ENCODE measurements around the gene FGA.
"Not testable (repeated sequence)": the region's sequence is repeated elsewhere in the genome, so short reads cannot be mapped to it uniquely, and the experiment has no call there.

The FGA gene

GRCh38 chr4:154597798-154598774 lies 7.5 kb upstream of the FGA start:
- Histone ChIP-seq H3K36me3 (ENCODE audit: insufficient read depth, insufficient read length, low read length) (no peaks in the 10 kb centered on the region), H3K4me1 (ENCODE audit: insufficient read depth, insufficient read length) (no peaks in the 10 kb centered on the region), H3K27me3 (ENCODE audit: insufficient read depth, insufficient read length) (no peaks in the 10 kb centered on the region), H3K9ac (ENCODE audit: insufficient read length, low read depth) (no peak overlapping the region), H3K9me3 (ENCODE audit: insufficient read depth, low read length) (no peaks in the 10 kb centered on the region), H3K4me3 (ENCODE audit: insufficient read length, low read depth) (no peak overlapping the region)
- DNase-seq (ENCODE audit: low read depth, low spot score): no peak
- TF ChIP-seq YY1 (IDR thresholded peaks at IDR 0.05; ENCODE audit: insufficient read depth, insufficient read length) (no peak), ZNF274 (IDR thresholded peaks at IDR 0.05; ENCODE audit: low read depth, low read length) (no peak), SUZ12 (IDR thresholded peaks at IDR 0.05; ENCODE audit: extremely low read depth, insufficient read depth, insufficient read length) (no peak)

GRCh38 chr4:154597281-154597680 lies 6.7 kb upstream of the FGA start:
- not testable (repeated sequence) for H3K4me3 ChIP-seq (ENCODE audit: insufficient read length, low read depth); H3K36me3 ChIP-seq (ENCODE audit: insufficient read depth, insufficient read length, low read length); H3K4me1 ChIP-seq (ENCODE audit: insufficient read depth, insufficient read length); H3K9ac ChIP-seq (ENCODE audit: insufficient read length, low read depth); H3K9me3 ChIP-seq (ENCODE audit: insufficient read depth, low read length); H3K27me3 ChIP-seq (ENCODE audit: insufficient read depth, insufficient read length); DNase-seq (ENCODE audit: low read depth, low spot score)

DNA sequence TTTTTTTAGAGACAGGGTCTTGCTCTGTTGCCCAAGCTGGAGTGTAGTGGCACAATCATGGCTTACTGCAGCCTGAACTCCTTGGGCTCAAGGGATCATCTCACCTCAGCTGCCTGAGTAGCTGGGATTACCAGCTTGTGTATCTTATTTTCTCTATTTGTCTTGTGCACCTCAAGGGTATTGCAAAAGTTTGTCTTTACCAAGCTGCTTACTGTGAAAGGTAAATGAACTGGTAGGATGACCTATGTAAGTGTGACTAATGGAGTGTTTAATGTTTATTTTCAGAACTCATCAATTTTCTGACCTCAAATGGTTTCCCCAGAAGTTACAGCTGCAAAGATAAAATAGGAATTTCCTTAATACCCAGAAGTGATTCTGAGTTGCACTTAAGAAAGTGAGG lies 5.3 kb upstream of the FGA start:
- Histone ChIP-seq H3K27me3 (ENCODE audit: insufficient read depth, insufficient read length) (no peaks in the 10 kb centered on the region), H3K36me3 (ENCODE audit: insufficient read depth, insufficient read length, low read length) (no peaks in the 10 kb centered on the region), H3K9me3 (ENCODE audit: insufficient read depth, low read length) (no peaks in the 10 kb centered on the region), H3K4me3 (ENCODE audit: insufficient read length, low read depth) (no peak overlapping the region), H3K4me1 (ENCODE audit: insufficient read depth, insufficient read length) (no peaks in the 10 kb centered on the region), H3K9ac (ENCODE audit: insufficient read length, low read depth) (no peak overlapping the region)
- no peak for TF ChIP-seq SUZ12 (IDR thresholded peaks at IDR 0.05; ENCODE audit: extremely low read depth, insufficient read depth, insufficient read length)
- TF ChIP-seq YY1 (IDR thresholded peaks at IDR 0.05; ENCODE audit: insufficient read depth, insufficient read length): no peak
- TF ChIP-seq ZNF274 (IDR thresholded peaks at IDR 0.05; ENCODE audit: low read depth, low read length): no peak
- no peak for DNase-seq (ENCODE audit: low read depth, low spot score)

- H3K27me3 ChIP-seq (ENCODE audit: insufficient read depth, insufficient read length); H3K9me3 ChIP-seq (ENCODE audit: insufficient read depth, low read length); H3K9ac ChIP-seq (ENCODE audit: insufficient read length, low read depth); H3K36me3 ChIP-seq (ENCODE audit: insufficient read depth, insufficient read length, low read length); DNase-seq (ENCODE audit: low read depth, low spot score); H3K4me1 ChIP-seq (ENCODE audit: insufficient read depth, insufficient read length); H3K4me3 ChIP-seq (ENCODE audit: insufficient read length, low read depth): not testable (repeated sequence)
Measured at GRCh38 chr4:154594343-154594742, 3.8 kb upstream of the FGA start.

DNA sequence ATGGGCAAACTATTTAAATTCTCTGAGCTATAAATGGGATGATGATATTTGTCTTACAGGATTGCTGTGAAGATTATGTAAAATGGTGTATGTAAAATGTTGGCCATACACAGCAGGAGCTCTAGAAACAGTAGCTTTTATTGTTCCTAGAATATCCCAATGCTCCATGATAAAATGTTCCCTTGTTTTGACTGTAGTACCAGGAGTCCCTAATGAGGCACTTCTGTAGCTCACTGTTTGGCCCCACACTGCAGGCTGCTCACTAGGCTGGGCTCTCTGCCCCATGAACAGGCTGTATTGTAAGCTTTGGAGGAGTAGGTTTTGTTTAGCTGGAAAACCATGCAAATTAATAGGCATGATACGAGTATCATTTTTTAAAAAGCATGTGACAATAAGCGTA lies 3.3 kb upstream of the FGA start:
- no peaks in the 10 kb centered on the region for H3K27me3 ChIP-seq (ENCODE audit: insufficient read depth, insufficient read length)
- no peak overlapping the region for H3K9ac ChIP-seq (ENCODE audit: insufficient read length, low read depth)
- H3K9me3 ChIP-seq (ENCODE audit: insufficient read depth, low read length): no peaks in the 10 kb centered on the region
- no peak overlapping the region for H3K4me3 ChIP-seq (ENCODE audit: insufficient read length, low read depth)
- no peaks in the 10 kb centered on the region for H3K36me3 ChIP-seq (ENCODE audit: insufficient read depth, insufficient read length, low read length)
- TF ChIP-seq YY1 (IDR thresholded peaks at IDR 0.05; ENCODE audit: insufficient read depth, insufficient read length) (no peak), ZNF274 (IDR thresholded peaks at IDR 0.05; ENCODE audit: low read depth, low read length) (no peak), SUZ12 (IDR thresholded peaks at IDR 0.05; ENCODE audit: extremely low read depth, insufficient read depth, insufficient read length) (no peak)
- H3K4me1 ChIP-seq (ENCODE audit: insufficient read depth, insufficient read length): no peaks in the 10 kb centered on the region
- no peak for DNase-seq (ENCODE audit: low read depth, low spot score)

DNA sequence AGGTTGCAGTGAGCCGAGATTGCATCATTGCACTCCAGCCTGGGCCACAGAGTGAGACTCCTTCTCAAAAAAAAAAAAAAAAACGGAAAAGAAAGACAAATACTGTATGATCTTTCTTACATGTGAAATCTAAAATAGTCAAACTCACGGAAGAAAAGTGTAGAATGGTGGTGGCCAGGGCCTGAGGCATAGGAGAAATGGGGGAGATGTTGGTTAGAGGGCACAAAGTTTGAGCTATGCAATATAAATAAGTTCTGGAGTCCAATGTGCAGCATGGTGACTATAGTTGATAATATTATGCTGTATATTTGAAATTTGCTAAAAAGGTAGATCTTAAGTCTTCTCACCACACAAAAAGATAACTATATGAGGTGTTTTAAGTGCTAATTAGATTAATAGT lies 1.3 kb upstream of the FGA start:
- TF ChIP-seq ZNF274 (IDR thresholded peaks at IDR 0.05; ENCODE audit: low read depth, low read length) (no peak), SUZ12 (IDR thresholded peaks at IDR 0.05; ENCODE audit: extremely low read depth, insufficient read depth, insufficient read length) (no peak), YY1 (IDR thresholded peaks at IDR 0.05; ENCODE audit: insufficient read depth, insufficient read length) (no peak)
- no peak for DNase-seq (ENCODE audit: low read depth, low spot score)
- H3K4me1 ChIP-seq (ENCODE audit: insufficient read depth, insufficient read length): no peaks in the 10 kb centered on the region
- H3K9me3 ChIP-seq (ENCODE audit: insufficient read depth, low read length): no peaks in the 10 kb centered on the region
- no peaks in the 10 kb centered on the region for H3K27me3 ChIP-seq (ENCODE audit: insufficient read depth, insufficient read length)
- no peaks in the 10 kb centered on the region for H3K36me3 ChIP-seq (ENCODE audit: insufficient read depth, insufficient read length, low read length)
- H3K9ac ChIP-seq (ENCODE audit: insufficient read length, low read depth): no peak overlapping the region
- H3K4me3 ChIP-seq (ENCODE audit: insufficient read length, low read depth): no peak overlapping the region

DNA sequence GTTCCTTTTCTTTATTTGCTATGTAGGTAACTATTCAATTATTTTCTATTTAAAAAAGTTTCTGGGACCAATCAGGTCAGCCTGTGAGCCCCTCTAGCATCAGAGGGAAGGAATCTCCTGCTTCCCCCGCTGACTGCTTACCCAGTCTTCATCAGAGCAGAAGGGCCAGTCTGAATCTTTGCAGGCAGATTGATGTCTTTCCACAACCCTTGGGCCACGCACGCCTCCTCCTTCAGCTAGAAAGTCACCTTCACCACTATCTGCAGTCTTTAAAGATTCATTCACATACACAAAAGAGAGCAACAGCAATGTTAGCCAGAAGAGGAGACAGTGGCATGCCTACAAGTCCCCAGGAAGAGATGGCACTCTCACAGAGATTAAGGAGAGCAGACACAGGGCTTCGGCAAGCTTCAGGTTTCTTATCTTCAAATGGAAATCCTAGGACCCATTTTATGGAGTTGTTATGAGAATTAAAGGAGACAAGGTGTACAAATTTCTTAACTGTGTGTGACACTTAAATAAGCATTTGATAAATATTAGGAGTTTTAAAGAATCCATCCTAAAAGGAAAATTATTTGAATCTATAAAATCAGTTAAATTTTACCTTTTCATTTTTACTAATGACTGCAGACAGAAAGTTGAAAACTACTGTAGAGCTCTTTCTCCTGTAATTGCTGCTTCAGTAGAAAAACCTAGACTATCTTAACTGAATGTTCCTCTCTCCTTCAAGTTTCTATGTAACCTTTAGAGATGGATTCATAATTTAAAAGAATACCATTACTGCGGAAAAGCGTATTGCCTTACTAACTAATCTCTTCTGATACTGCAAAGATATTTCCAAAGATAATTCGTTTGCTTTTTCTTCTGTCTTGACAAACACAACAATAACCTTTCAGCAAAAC lies 995 bp downstream of the FGA start:
- H3K4me1 ChIP-seq (ENCODE audit: insufficient read depth, insufficient read length): no peaks in the 10 kb centered on the region
- TF ChIP-seq ZNF274 (IDR thresholded peaks at IDR 0.05; ENCODE audit: low read depth, low read length): no peak
- no peak for TF ChIP-seq YY1 (IDR thresholded peaks at IDR 0.05; ENCODE audit: insufficient read depth, insufficient read length)
- TF ChIP-seq SUZ12 (IDR thresholded peaks at IDR 0.05; ENCODE audit: extremely low read depth, insufficient read depth, insufficient read length): no peak
- H3K9ac ChIP-seq (ENCODE audit: insufficient read length, low read depth): no peak overlapping the region
- H3K9me3 ChIP-seq (ENCODE audit: insufficient read depth, low read length): no peaks in the 10 kb centered on the region
- no peaks in the 10 kb centered on the region for H3K36me3 ChIP-seq (ENCODE audit: insufficient read depth, insufficient read length, low read length)
- H3K27me3 ChIP-seq (ENCODE audit: insufficient read depth, insufficient read length): no peaks in the 10 kb centered on the region
- DNase-seq (ENCODE audit: low read depth, low spot score): no peak
- no peak overlapping the region for H3K4me3 ChIP-seq (ENCODE audit: insufficient read length, low read depth)
